Measurements from ENCODE around the gene USH2A.

Gene USH2A

GRCh38 chr1:216285052-216285451, 138.2 kb downstream of the USH2A start:
- no peak for DNase-seq (ENCODE audit: low spot score)

GRCh38 chr1:216281757-216282156, 141.5 kb downstream of the USH2A start:
- no peak for DNase-seq (ENCODE audit: low spot score)

- no peak for DNase-seq (ENCODE audit: low spot score)
Observed at GRCh38 chr1:216270086-216270773, 153.0 kb downstream of the USH2A start.

- no peak for DNase-seq (ENCODE audit: low spot score)
Observed at GRCh38 chr1:216261631-216262030, 161.6 kb downstream of the USH2A start.

- no peak for DNase-seq (ENCODE audit: low spot score)
Observed at GRCh38 chr1:216258856-216259255, 164.4 kb downstream of the USH2A start.

GRCh38 chr1:216258386-216258785, 164.9 kb downstream of the USH2A start:
- DNase-seq (ENCODE audit: low spot score) = no peak

- DNase-seq (ENCODE audit: low spot score) = no peak
Observed at GRCh38 chr1:216250861-216251260, 172.4 kb downstream of the USH2A start.

GRCh38 chr1:216248628-216249027, 174.6 kb downstream of the USH2A start:
- DNase-seq (ENCODE audit: low spot score) = no peak

GRCh38 chr1:216247937-216248336, 175.3 kb downstream of the USH2A start:
- DNase-seq (ENCODE audit: low spot score) = no peak

- peak; percentile 11 for DNase-seq (ENCODE audit: low spot score)
Observed at GRCh38 chr1:216246577-216247203, 176.6 kb downstream of the USH2A start.

GRCh38 chr1:216238844-216239243, 184.4 kb downstream of the USH2A start:
- no peak for DNase-seq (ENCODE audit: low spot score)

GRCh38 chr1:216237927-216238542, 185.2 kb downstream of the USH2A start:
- DNase-seq (ENCODE audit: low spot score) = no peak

- DNase-seq (ENCODE audit: low spot score) = no peak
Observed at GRCh38 chr1:216224233-216224632, 199.0 kb downstream of the USH2A start.

- no peak for DNase-seq (ENCODE audit: low spot score)
Observed at GRCh38 chr1:216223486-216223885, 199.8 kb downstream of the USH2A start.

GRCh38 chr1:216222288-216222687, 201.0 kb downstream of the USH2A start:
- no peak for DNase-seq (ENCODE audit: low spot score)

GRCh38 chr1:216221260-216221700, 202.0 kb downstream of the USH2A start:
- peak; percentile 41 for DNase-seq (ENCODE audit: low spot score)

- DNase-seq (ENCODE audit: low spot score) = no peak
Observed at GRCh38 chr1:216216305-216216704, 206.9 kb downstream of the USH2A start.

- no peak for DNase-seq (ENCODE audit: low spot score)
Observed at GRCh38 chr1:216215169-216215568, 208.1 kb downstream of the USH2A start.

GRCh38 chr1:216212826-216213225, 210.4 kb downstream of the USH2A start:
- no peak for DNase-seq (ENCODE audit: low spot score)

GRCh38 chr1:216210081-216210480, 213.2 kb downstream of the USH2A start:
- no peak for DNase-seq (ENCODE audit: low spot score)

GRCh38 chr1:216209125-216209524, 214.1 kb downstream of the USH2A start:
- no peak for DNase-seq (ENCODE audit: low spot score)

GRCh38 chr1:216207154-216207553, 216.1 kb downstream of the USH2A start:
- DNase-seq (ENCODE audit: low spot score) = no peak

GRCh38 chr1:216205176-216205575, 218.1 kb downstream of the USH2A start:
- no peak for DNase-seq (ENCODE audit: low spot score)
